IPS-20b (cell line): ENCODE results near the gene LSM2.
"Not testable (repeated sequence)": the region's sequence is repeated elsewhere in the genome, so short reads cannot be mapped to it uniquely, and the experiment has no call there.

Source experiments
- H3K27ac ChIP-seq: one replicate; pipeline ENCODE4 v1.5.1; 2013; ENCODE audit warnings: low read length
- H3K27me3 ChIP-seq: 2 replicates; pipeline ENCODE4 v1.6.1; 2013; ENCODE audit warnings: mild to moderate bottlenecking, low read length, inconsistent platforms; ENCODE audit not compliant: insufficient read depth
- H3K36me3 ChIP-seq: 2 replicates; pipeline ENCODE4 v1.6.1; 2013; ENCODE audit warnings: low read depth, mild to moderate bottlenecking, inconsistent platforms, low read length, moderate library complexity; ENCODE audit not compliant: insufficient read depth
- H3K4me1 ChIP-seq: 2 replicates; pipeline ENCODE4 v1.6.1; 2013; ENCODE audit warnings: mild to moderate bottlenecking, control low read depth, inconsistent platforms, low read length, moderate library complexity; ENCODE audit not compliant: insufficient read depth
- H3K4me3 ChIP-seq: 2 replicates; pipeline ENCODE4 v1.5.1; 2013; ENCODE audit warnings: mild to moderate bottlenecking, low read length, inconsistent platforms
- H3K9ac ChIP-seq: 2 replicates; pipeline ENCODE4 v1.6.1; 2013; ENCODE audit warnings: low read depth, mild to moderate bottlenecking, inconsistent platforms, low read length, moderate library complexity
- H3K9me3 ChIP-seq: 2 replicates; pipeline ENCODE4 v1.6.1; 2013; ENCODE audit warnings: mild to moderate bottlenecking, low read depth, low read length, inconsistent platforms; ENCODE audit not compliant: insufficient read depth

Gene LSM2

GRCh38 chr6:31813465-31813849, 6.7 kb upstream of the LSM2 start:
- Histone ChIP-seq H3K9ac (peak overlapping the region; percentile 71; the same call in 1 of the 2 replicates), H3K27me3 (no peaks in the 10 kb centered on the region), H3K4me3 (peak overlapping the region; percentile 56), H3K27ac (no peak overlapping the region), H3K9me3 (no peaks in the 10 kb centered on the region), H3K36me3 (no peaks in the 10 kb centered on the region), H3K4me1 (peaks cover 7% of the 10 kb centered on the region; the same call in 1 of the 2 replicates)

GRCh38 chr6:31811645-31812044, 4.9 kb upstream of the LSM2 start:
- Histone ChIP-seq H3K27me3 (no peaks in the 10 kb centered on the region), H3K4me3 (no peak overlapping the region), H3K27ac (no peak overlapping the region), H3K36me3 (no peaks in the 10 kb centered on the region), H3K9ac (no peak overlapping the region), H3K4me1 (peaks cover 4% of the 10 kb centered on the region; the same call in 1 of the 2 replicates), H3K9me3 (no peaks in the 10 kb centered on the region)

GRCh38 chr6:31808599-31808998, 1.8 kb upstream of the LSM2 start:
- not testable (repeated sequence) for H3K9me3 ChIP-seq, H3K4me1 ChIP-seq, H3K27ac ChIP-seq, H3K36me3 ChIP-seq, H3K4me3 ChIP-seq, H3K9ac ChIP-seq, H3K27me3 ChIP-seq

- peak overlapping the region; percentile 85 for H3K27ac ChIP-seq
- peaks cover 5% of the 10 kb centered on the region for H3K4me1 ChIP-seq
- peaks cover 21% of the 10 kb centered on the region; the same call in 1 of the 2 replicates for H3K36me3 ChIP-seq
- peak overlapping the region; percentile 96 for H3K4me3 ChIP-seq
- no peaks in the 10 kb centered on the region for H3K9me3 ChIP-seq
- no peaks in the 10 kb centered on the region for H3K27me3 ChIP-seq
- peak overlapping the region; percentile 98 for H3K9ac ChIP-seq
Observed at GRCh38 chr6:31805939-31806469, 762 bp downstream of the LSM2 start.

GRCh38 chr6:31801031-31801927, 5.5 kb downstream of the LSM2 start:
- not testable (repeated sequence) for H3K27ac ChIP-seq

GRCh38 chr6:31799781-31800180, 7.0 kb downstream of the LSM2 start:
- H3K27me3 ChIP-seq: no peaks in the 10 kb centered on the region
- H3K9ac ChIP-seq: no peak overlapping the region
- H3K27ac ChIP-seq: no peak overlapping the region
- H3K9me3 ChIP-seq: no peaks in the 10 kb centered on the region
- H3K36me3 ChIP-seq: peaks cover 52% of the 10 kb centered on the region; the same call in 1 of the 2 replicates
- no peaks in the 10 kb centered on the region for H3K4me1 ChIP-seq
- H3K4me3 ChIP-seq: no peak overlapping the region

More at GRCh38 chr6:31801031-31801927, 5.5 kb downstream of the LSM2 start:
- not testable (repeated sequence) for H3K9me3 ChIP-seq, H3K9ac ChIP-seq, H3K4me1 ChIP-seq, H3K4me3 ChIP-seq, H3K27me3 ChIP-seq
- H3K36me3 ChIP-seq: peaks cover 52% of the 10 kb centered on the region; the same call in 1 of the 2 replicates

GRCh38 chr6:31797588-31797987, 9.2 kb downstream of the LSM2 start:
- Histone ChIP-seq H3K4me1 (no peaks in the 10 kb centered on the region), H3K4me3 (no peak overlapping the region), H3K9me3 (no peaks in the 10 kb centered on the region), H3K27me3 (no peaks in the 10 kb centered on the region), H3K36me3 (peaks cover 44% of the 10 kb centered on the region), H3K27ac (no peak overlapping the region), H3K9ac (no peak overlapping the region)

- peaks cover 48% of the 10 kb centered on the region for H3K36me3 ChIP-seq
- no peak overlapping the region for H3K4me3 ChIP-seq
- H3K27me3 ChIP-seq: no peaks in the 10 kb centered on the region
- no peak overlapping the region for H3K27ac ChIP-seq
- no peak overlapping the region for H3K9ac ChIP-seq
- H3K4me1 ChIP-seq: no peaks in the 10 kb centered on the region
- no peaks in the 10 kb centered on the region for H3K9me3 ChIP-seq
Observed at GRCh38 chr6:31796993-31797385, 9.8 kb downstream of the LSM2 start.

- peak within 1 kb of the TSS; percentile 96 for H3K4me3 ChIP-seq
- peaks cover 50% of the 10 kb centered on the region for H3K36me3 ChIP-seq
- peak within 1 kb of the TSS; percentile 87 for H3K27ac ChIP-seq
- no peaks in the 10 kb centered on the region for H3K9me3 ChIP-seq
- H3K27me3 ChIP-seq: no peaks in the 10 kb centered on the region
- peak within 1 kb of the TSS; percentile 99 for H3K9ac ChIP-seq
- H3K4me1 ChIP-seq: no peaks in the 10 kb centered on the region
Observed at GRCh38 chr6:31795616-31796298, 11.0 kb downstream of the LSM2 start, which contains the start of gene VARS1. Gene VARS1 (minus strand): TSS chr6:31795752. CDS start chr6:31795217, 535 bp downstream.

GRCh38 chr6:31794866-31795615, 11.7 kb downstream of the LSM2 start:
- Histone ChIP-seq H3K27ac (peak overlapping the region; percentile 87), H3K4me1 (no peaks in the 10 kb centered on the region), H3K4me3 (peak overlapping the region; percentile 96), H3K9me3 (no peaks in the 10 kb centered on the region), H3K36me3 (peaks cover 57% of the 10 kb centered on the region), H3K9ac (peak overlapping the region; percentile 99), H3K27me3 (no peaks in the 10 kb centered on the region)

GRCh38 chr6:31794294-31794865, 12.4 kb downstream of the LSM2 start:
- H3K9me3 ChIP-seq: no peaks in the 10 kb centered on the region
- H3K9ac ChIP-seq: peak overlapping the region; percentile 99
- no peaks in the 10 kb centered on the region for H3K4me1 ChIP-seq
- H3K36me3 ChIP-seq: peaks cover 57% of the 10 kb centered on the region
- H3K4me3 ChIP-seq: peak overlapping the region; percentile 96
- H3K27me3 ChIP-seq: no peaks in the 10 kb centered on the region
- no peak overlapping the region for H3K27ac ChIP-seq
